ENCODE results near the gene SMOC2.

Gene SMOC2

DNA sequence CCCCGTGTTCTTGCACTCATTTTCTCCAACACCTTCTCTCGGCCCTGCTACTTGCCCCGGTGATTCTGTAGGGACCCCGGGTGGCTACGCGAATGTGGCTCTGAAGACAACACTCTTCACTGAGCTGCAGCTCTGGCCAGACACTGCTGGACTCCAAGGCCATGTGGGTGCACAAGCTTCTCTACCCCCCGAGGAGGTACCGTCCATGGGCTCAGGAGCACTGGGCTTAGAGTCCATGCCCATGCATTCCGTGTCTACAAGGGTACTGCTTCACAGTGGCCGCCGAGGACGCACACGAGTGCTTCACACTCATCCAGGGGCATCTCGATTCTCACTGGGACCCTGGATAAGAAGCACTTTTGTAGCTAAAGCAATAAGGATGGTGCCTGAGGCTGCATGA lies 59.5 kb downstream of the SMOC2 start:
- no peak for DNase-seq (ENCODE audit: low spot score)
- in situ Hi-C loops (cut with MboI; ENCODE audit: low sequenced_read_pairs, unreplicated experiment), result no loop called here
- TF ChIP-seq, protein P1, sequence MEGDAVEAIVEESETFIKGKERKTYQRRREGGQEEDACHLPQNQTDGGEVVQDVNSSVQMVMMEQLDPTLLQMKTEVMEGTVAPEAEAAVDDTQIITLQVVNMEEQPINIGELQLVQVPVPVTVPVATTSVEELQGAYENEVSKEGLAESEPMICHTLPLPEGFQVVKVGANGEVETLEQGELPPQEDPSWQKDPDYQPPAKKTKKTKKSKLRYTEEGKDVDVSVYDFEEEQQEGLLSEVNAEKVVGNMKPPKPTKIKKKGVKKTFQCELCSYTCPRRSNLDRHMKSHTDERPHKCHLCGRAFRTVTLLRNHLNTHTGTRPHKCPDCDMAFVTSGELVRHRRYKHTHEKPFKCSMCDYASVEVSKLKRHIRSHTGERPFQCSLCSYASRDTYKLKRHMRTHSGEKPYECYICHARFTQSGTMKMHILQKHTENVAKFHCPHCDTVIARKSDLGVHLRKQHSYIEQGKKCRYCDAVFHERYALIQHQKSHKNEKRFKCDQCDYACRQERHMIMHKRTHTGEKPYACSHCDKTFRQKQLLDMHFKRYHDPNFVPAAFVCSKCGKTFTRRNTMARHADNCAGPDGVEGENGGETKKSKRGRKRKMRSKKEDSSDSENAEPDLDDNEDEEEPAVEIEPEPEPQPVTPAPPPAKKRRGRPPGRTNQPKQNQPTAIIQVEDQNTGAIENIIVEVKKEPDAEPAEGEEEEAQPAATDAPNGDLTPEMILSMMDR (IDR thresholded peaks at IDR 0.05; ENCODE audit: borderline replicate concordance, control extremely low read depth, extremely low read depth, insufficient read depth, missing control alignments), result no peak

DNA sequence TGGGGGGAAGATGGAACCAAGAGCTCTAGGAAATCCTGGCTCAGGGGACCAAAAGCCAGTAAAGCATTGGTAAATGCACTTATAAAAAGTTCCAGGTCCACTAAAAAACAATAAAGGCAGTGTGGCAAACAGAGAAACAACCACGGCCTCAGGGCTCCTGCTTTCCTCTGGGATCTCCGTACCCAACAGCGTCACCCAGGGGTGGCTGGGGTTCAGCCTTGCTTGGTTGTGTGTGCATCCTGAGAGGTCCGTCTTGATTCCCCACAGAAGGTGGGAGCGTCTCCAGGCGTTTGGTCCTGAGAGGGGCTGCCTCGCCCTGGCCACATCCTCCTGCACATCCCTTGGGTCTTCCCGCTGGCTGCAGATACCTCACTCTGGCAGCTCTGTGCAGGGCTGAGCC lies 60.6 kb downstream of the SMOC2 start:
- in situ Hi-C loops (cut with MboI; ENCODE audit: low sequenced_read_pairs, unreplicated experiment), result no loop called here
- DNase-seq (ENCODE audit: low spot score), result no peak
- TF ChIP-seq, protein P1 (IDR thresholded peaks at IDR 0.05; ENCODE audit: borderline replicate concordance, control extremely low read depth, extremely low read depth, insufficient read depth, missing control alignments), result no peak

DNA sequence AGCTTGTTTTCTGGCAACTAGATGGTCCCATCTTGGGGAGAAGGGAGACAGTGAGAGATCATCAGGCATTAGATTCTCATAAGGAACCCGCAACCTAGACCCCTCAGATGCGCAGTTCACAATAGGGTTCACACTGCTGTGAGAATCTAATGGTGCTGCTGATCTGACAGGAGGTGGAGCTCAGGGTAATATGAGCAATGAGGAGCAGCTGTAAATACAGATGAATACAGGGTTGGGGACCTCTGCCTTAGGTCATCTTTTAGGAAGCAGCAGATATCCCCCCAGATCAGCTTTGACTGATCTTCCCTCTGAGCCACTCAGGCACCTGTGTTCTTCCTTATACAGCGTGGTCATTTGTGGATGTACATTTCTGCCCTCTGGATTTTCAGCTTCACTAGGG lies 63.4 kb downstream of the SMOC2 start:
- in situ Hi-C loops (cut with MboI; ENCODE audit: low sequenced_read_pairs, unreplicated experiment), result no loop called here
- TF ChIP-seq, protein P1 (IDR thresholded peaks at IDR 0.05; ENCODE audit: borderline replicate concordance, control extremely low read depth, extremely low read depth, insufficient read depth, missing control alignments), result no peak
- DNase-seq (ENCODE audit: low spot score), result no peak

DNA sequence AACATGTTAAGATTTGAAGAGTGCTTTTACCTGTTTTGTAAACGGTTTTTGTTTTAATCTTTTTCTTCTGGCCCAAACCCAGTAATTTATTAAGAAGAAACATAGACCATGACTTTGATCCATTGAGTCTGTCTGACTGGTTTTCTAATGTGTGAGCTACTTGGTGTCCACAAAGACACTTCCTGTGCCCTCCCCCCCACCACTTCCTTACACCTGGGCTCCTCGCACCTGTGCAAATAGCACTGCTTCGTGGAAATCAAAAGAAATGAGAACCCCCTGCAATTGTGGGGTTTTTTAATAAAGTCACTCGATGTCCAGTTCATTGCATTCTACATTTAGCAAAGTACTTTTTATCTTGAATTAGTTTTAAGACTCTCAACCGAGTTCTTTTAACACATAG lies 65.5 kb downstream of the SMOC2 start:
- in situ Hi-C loops (cut with MboI; ENCODE audit: low sequenced_read_pairs, unreplicated experiment), result no loop called here
- TF ChIP-seq, protein P1 (IDR thresholded peaks at IDR 0.05; ENCODE audit: borderline replicate concordance, control extremely low read depth, extremely low read depth, insufficient read depth, missing control alignments), result no peak

DNA sequence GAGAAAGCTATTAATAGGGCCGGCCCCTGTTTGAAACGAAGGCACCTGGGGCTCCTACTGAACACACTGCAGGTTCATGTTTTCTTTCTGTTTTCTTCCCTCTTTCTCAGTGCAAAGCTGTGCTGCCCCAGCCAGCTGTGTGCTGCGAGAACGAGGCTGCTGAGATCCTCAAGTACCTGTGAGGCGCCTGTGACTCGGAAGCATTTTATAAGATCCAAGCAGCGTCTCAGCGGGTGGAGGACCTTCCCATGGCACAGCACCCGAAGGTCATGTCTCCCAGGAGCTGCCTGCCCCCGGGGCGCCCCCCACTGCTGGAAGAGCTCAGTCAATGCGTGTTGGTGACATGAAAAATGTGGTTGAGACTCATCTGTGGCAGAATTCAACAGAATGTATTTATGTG lies 66.3 kb downstream of the SMOC2 start:
- in situ Hi-C loops (cut with MboI; ENCODE audit: low sequenced_read_pairs, unreplicated experiment), result no loop called here
- TF ChIP-seq, protein P1 (IDR thresholded peaks at IDR 0.05; ENCODE audit: borderline replicate concordance, control extremely low read depth, extremely low read depth, insufficient read depth, missing control alignments), result no peak
- no peak for DNase-seq (ENCODE audit: low spot score)

More for the DNA sequence above, 65.5 kb downstream of the SMOC2 start:
- DNase-seq (ENCODE audit: low spot score), result no peak

DNA sequence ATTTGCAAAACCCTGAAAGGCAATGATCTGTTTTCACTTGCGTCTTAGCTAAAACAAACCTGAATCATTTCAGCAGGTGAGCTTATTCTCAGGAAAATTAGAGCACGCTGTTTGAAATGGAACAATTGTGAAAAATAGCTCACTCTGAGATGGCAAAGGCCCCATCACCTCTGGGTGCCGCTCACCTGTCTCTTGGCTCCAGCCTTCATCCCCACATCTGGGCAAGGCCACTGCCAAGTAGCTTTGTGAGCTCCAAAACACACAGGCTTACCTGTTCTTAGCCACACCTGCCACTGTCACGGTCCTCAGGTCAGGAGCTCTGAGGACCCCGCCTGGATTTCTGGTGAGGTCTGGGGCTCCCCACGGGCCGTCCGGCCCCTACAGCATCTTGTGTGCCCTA lies 66.7 kb downstream of the SMOC2 start:
- in situ Hi-C loops (cut with MboI; ENCODE audit: low sequenced_read_pairs, unreplicated experiment), result no loop called here
- TF ChIP-seq, protein P1 (IDR thresholded peaks at IDR 0.05; ENCODE audit: borderline replicate concordance, control extremely low read depth, extremely low read depth, insufficient read depth, missing control alignments), result no peak
- DNase-seq (ENCODE audit: low spot score), result no peak

DNA sequence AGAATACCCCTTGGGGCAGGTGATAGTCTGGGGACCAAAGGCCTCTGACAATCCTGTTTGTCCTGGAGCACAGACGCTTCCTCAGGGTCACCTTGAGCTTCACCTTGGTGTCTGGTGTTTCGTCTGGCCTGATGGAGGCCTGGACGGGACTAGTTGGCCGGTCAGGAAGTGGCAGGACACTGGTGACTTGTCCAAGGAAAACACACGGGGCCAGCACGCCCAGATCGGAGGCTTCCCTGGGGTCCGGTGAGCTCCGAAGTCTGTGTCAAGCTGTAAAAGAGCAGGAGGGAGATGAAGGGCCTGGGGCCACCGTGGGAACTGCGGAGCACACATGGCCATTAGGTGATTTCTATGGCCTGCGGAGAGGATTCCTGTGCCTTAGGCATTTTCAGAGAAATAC lies 67.9 kb downstream of the SMOC2 start:
- in situ Hi-C loops (cut with MboI; ENCODE audit: low sequenced_read_pairs, unreplicated experiment), result no loop called here
- TF ChIP-seq, protein P1 (IDR thresholded peaks at IDR 0.05; ENCODE audit: borderline replicate concordance, control extremely low read depth, extremely low read depth, insufficient read depth, missing control alignments), result no peak
- DNase-seq (ENCODE audit: low spot score), result no peak
